Suprapubic skin (tissue), 4 donors: ENCODE results near the gene KIZ.

Experiments used
- CTCF ChIP-seq, 2 donors: fragments of 200-600 bp in 1 of 2; fragments of 450-650 bp in 1 of 2; sonication (generic) in 1 of 2; IDR thresholded peaks; one replicate each; pipeline ENCODE4 v1.5.1; 2016 to 2019; ENCODE audit warnings: antibody characterized with exemption in 2 of 2, mild to moderate bottlenecking in 1 of 2, moderate library complexity in 1 of 2
- EP300 ChIP-seq: sonication (generic); formaldehyde crosslinking; IDR thresholded peaks from one replicate; pipeline ENCODE4 v1.6.1; 2017; ENCODE audit warnings: antibody characterized with exemption
- POLR2A ChIP-seq, 2 donors: fragments of 450-650 bp; IDR thresholded peaks; one replicate each; pipeline ENCODE4 v1.6.1; 2017; ENCODE audit warnings: antibody characterized with exemption in 2 of 2, mild to moderate bottlenecking in 2 of 2, moderate library complexity in 2 of 2
- POLR2AphosphoS5 ChIP-seq, 3 donors: sonication (generic); formaldehyde crosslinking; IDR thresholded peaks; one replicate each; pipeline ENCODE4 v1.6.1; 2017; ENCODE audit warnings: antibody characterized with exemption in 3 of 3

DNA sequence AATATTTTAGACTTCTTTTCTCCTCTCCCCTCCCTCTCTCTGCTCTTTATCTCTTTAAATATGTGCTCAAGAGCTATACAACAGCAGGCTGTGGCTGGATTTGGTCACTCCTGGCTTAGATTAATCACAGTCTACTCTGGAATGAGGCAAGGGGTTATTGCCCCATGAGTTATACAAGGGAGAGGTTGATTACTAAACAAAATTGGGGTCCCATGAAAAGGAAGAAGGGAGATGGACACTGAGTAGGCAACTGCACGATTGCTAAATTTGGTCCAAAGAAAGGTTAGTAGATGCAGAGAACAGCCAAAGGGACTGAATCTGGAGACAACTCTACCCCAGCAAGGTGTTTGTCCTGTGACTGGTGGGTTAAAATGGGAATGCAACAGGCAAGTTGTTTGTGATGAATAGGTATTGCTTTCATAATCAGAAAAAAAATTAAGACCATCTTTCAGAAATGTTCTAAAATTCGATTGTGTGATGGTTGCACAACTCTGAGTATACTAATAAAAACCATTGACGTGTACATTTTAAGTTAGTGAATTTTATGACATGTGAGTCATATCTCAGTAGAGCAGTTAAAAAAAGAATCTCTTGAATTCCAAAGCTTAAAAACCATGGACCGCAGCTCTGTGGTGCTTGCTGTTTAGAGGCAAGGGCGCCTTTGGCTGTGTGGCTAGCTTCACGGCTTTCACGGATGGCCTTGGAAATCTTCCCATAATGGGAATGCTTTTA is 57.1 kb downstream of the KIZ start:
- no peak for TF ChIP-seq CTCF (IDR thresholded peaks at IDR 0.05)
- TF ChIP-seq POLR2AphosphoS5 (IDR thresholded peaks at IDR 0.05), result no peak
- no peak for TF ChIP-seq POLR2A (IDR thresholded peaks at IDR 0.05)
- no peak for TF ChIP-seq EP300
